Measurements from ENCODE around the gene LIPC.

Gene LIPC

DNA sequence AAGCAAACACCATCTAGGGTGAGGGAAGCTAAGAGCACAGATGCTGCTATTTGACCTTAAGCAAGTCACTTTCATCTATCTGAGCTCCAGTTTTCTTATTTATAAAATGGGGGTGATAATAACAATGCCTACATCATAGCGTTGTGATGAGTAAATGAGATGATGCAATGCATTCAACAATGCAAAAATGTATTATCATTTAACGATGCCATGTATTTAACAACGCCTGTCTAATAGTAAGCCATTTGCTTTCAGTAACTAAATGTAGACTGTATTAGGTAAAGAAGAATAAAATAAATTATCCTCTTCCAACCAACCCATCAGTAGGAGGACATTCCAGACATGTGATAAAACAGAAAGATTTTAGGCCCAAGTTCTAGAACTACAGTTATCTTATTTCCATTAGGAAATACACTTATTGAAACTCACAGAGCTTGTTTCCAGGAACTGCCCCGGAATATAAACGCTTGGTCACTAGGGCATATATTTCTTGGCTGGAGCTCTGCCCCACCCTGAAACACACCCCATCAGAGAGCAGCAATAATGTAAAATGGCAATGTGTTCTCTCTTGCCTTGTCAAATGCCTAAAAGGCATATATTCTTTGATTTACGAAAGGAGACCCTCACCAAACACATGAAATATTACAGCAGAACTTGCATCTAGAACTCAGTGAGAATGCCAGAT is 128.3 kb downstream of the LIPC start:
- DNase-seq = no peak

DNA sequence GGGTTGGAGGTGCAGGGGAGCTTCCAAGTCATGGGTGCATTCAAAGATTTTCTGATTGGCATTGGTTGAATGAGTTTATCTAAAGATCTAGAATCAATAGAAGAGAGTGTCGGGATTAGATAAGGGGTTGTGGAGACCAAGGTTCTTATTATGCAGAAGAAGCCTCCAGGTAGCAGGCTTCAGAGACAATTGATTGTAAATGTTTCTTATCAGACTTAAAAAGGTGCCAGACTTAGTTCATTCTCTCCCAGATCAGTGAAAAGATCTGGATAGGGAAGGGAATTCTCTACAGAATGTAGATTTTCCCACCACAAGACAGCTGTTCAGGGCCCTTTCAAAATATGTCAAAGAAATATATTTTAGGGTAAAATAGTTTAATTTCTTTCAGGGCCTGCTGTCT is 129.5 kb downstream of the LIPC start:
- no peak for DNase-seq

DNA sequence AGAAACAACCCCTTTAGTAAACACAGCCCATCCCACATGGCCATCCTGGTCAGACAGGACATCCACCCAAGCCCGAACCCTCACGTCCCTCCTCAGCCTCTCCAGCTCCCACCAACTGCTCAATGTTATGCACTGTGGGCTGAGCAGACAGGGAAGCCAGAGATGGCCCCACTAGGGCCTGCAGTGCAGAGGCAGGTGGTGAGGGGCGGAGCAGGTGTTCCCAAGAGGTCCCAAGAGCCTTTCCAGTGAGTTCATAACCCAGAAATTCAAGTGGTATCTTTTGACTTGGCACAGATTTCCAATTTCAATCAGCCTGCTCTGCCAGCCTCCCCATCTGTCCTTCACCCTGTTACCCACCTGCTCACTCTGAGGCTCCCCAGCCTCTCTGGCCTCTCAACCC is 130.3 kb downstream of the LIPC start:
- DNase-seq = no peak

DNA sequence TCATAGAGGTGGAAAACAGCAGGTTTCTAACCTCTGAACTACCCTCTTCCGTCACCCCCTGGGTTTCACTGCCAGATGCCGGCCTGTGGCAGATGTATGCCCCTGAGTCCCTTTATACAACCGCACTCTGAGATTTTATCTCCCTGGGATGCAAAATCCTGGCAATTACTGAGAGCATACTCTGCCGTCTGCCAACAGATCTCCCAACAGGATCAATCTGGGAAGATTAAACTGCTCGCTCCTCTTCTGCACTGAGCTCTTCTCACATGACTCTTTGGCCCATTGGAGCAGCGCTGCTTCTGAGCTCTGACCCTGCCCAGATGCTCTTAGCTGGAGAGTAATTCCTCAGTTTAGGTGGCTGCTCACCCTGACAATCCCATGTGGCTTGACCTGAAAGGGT is 133.2 kb downstream of the LIPC start:
- DNase-seq = no peak

DNA sequence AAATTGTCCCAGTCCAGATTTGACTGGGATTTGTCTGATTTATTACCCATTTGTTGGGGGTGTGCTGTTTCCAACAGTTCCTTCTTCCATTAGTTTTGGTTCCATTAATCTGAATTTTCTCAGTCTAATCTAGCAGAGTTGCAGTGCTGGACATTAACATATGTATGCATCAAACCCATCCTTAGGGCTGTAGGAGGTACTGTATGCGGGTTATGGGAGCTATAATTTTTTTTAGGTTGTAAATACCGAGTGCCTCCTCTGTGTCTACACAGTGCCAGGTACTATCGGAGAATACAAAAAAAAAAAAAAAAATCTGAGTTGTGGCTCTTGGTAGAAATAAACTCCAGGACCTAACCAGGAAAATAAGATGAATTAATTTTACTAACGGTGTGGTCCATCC is 133.8 kb downstream of the LIPC start:
- no peak for DNase-seq

DNA sequence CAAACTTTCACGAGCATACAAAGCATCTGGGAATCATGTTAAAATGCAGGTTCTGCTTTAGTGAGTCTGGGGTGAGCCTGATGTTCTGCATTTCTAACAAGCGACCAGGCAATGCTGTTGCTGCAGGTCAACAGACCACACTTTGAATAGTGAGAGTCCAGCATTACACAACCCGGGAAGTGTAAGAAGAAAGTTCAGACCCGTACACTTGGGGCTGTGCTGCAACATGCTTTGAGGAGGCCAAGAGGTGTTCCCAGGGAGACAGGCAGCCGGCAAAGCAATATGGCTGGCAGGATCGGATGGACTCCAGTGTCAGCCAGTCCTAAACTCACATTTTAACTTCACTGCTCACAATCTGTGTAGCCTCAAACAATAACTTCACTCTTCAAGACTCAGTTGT is 134.2 kb downstream of the LIPC start:
- no peak for DNase-seq

DNA sequence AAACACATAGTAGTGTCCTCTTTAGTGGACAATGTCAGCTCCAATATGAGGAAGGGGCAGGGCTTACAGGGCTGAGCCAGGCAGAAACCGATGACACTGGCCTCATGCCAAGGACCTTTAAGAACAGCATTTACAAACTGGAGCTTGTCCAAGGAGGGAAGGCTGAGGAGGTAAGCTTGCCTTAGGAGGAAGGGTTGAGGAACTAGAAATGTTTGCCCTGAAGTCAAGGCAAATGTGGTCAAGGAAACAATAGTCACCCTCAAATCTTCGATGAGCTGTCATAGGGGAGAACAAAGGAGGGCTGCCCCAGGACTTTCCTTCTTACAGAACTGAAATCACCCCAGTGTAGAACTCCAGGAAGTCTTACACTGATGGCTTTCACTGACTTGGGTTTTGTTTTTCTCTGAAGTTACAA is 136.4 kb downstream of the LIPC start:
- no peak for DNase-seq

DNA sequence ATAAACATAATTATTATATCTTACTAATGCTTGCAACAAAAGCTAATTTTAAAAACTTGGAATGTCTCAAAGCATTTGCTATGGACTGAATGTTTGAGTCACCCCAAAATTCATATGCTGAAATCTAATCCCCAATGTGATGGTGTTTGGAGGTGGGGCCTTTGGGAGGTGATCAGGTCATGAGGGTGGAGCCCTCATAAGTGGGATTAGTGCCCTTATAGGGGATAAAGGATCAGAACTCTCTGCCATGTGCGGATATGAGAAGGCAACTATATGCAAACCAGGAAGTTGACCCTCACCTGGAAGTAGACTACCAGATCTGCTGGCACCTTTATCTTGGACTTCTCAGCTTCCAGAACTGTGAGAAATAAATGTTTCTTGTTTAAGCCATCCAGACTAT is 137.7 kb downstream of the LIPC start:
- DNase-seq = no peak

DNA sequence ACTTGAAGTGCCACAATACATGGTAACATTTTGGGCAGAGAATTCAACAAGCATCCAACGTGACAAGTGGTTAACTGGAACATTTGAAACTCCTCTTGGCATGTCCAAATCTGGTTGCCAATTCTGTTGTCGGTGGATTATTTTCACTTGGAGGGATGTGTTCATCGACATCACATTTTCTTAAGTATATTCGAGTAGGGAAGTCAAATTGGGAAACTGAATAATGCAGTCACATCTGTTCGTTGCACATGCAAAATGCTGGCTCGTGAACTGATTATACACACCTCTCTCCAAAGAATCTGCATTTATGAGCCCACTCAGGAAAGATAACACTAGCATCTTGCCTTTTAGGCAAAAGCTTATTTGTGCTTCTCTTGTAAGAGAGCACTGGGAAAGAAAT is 139.7 kb downstream of the LIPC start:
- no peak for DNase-seq

DNA sequence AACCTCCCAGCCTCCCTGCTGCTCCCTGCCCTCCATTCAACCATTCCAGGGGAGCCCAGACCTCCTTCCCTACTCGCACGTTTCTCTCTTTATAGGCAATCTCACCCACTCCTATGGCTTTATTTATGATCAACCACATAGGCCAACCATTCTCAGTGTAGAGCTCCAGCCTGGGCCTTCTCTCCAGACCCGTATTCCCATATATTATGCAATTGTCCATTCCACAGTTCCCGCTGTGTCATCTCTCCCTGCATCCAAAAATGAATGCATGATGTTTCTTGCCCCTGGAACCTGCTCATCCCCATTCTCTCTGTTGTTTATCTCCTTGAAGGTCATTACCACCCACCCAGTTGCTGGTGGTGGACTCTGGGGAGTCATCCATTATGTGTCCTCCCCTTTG is 140.7 kb downstream of the LIPC start:
- DNase-seq = no peak

DNA sequence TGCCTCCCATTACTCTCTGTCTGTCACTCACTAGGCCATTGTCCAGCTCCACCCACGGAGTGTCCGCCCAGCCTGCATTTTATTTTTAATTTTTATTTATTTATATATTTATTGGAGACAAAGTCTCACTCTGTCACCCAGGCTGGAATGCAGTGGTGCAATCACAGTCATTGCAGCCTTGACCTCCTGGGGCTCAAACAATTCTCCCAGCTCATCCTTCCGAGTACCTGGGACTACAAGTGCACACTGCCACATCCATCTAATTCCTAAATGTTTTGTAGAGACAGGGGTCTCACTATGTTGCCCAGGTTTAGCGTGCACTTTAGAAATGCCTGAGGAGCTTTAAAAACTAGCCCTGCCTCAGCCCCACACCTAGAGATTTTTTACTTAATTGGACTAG is 141.5 kb downstream of the LIPC start:
- no peak for DNase-seq

DNA sequence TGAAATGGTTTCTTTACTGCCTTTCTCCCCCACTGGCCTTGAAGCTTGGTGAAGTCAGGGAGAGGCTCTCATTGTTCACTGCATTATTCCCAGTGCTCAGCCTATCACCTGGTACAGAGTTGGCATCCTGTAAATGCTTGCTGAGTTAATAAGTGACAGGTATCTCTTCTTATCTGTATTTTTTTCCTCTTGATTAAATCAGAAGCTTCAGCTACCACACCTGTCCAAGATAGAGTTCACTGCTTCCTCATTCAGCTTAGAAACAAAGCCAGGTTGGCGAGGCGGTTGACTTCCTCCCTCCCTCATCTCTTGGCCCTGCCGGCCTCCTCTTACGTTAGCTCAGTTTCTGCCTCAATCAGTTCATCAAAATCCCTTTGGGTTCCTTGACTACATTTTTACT is 142.8 kb downstream of the LIPC start:
- no peak for DNase-seq

DNA sequence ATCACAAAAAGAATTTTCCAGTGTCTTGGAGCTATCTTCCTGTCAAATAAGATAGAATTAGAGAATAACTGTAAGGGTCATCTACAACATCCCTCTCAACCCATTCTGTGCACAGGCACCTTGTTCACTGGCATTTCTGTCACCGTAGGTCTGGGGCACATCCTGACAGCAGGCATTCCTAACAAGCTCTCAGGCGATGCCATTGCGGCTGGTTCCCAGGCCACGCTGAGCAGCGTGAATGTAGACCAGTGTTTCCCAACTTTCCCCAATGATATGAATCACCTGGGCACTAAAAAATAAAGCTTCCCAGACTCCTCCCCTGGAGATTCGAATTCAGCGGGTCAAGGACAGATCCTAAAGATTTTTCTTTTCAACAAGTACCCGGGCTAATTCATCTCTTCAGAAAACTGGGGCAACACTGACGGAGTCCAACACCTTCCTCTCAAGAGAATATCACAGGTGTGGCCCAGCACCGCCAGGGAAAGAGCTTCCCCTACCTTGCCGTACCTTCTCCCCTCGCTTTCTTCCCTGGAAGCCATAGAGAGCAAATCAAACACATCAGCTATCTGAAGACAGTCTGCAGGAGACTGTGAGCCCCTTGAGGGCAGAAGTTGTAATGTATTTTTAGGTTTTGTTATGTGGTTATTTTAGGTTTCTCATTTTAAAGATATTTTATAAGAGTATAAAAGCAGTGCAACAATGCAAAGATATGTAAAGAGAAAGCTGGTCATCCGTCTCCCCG is 143.4 kb downstream of the LIPC start:
- no peak for DNase-seq

DNA sequence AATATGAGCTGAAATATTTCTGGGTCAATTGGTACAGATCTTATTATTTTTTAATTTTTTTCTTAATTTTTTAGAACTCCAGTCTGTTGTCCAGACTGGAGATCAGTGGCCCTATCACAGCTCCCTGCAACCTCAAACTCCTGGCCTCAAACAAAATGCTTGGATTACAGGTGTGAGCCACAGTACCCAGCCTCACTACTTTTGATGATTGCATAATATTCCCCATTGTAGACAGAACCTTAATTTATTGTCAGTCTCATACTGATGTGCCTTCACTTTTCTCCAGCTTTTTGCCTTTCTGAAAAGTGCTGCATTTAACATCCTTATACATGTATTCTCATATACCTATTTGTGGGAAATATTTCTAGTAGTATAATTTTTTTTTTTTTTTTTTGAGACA is 144.9 kb downstream of the LIPC start:
- no peak for DNase-seq

DNA sequence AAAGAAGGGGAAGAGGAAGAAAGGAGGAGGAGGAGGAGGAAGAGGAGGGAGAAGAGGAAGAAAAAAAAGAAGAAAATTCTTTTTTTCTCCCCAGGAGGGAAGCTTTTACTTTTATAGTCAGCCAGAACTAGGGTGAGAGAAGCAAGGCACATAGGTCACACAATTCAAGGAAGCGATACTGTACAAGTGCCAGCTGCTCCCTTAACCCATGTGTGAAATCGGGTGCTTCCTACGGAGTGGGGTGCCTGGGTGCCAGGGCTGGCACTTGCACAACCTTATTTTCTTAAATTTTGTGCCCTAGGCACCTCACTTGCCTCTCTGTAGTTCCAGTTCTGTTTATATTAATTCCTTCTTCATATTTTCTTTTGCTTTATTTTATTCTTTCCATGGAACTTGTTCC is 150.4 kb downstream of the LIPC start:
- DNase-seq = no peak

DNA sequence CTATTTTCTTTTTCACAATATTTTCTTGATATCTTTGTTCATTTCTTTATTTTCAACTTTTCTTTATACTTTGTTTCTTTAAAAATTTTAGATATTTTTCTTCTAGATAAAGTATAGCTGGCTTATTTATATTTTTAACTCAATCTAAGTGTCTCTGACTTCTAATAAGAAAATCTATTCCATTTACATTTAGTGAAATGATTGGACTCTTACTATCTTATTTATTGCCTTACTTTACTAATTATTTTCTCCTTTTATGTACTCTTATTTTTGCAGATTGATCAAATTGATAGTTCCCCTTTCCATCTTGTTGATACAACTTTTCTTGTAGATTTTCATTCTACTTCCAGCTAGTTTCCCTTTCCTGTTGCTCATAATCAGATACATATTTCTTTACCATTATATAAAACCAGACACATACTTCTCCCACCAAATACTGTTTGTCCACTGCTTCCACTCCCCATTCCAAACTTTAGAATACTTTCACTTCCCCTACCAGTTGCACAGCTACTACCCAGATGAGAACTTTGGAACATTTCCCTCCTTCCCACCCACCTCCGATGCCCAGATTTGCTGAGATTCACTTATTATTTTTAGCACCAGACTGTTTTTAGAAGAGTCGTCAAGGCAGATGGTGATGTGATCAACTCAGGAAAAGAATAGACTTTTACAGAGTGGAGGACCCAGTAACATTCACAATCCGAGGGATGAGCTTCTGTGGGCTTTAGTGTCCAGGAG is 151.5 kb downstream of the LIPC start:
- DNase-seq = no peak

DNA sequence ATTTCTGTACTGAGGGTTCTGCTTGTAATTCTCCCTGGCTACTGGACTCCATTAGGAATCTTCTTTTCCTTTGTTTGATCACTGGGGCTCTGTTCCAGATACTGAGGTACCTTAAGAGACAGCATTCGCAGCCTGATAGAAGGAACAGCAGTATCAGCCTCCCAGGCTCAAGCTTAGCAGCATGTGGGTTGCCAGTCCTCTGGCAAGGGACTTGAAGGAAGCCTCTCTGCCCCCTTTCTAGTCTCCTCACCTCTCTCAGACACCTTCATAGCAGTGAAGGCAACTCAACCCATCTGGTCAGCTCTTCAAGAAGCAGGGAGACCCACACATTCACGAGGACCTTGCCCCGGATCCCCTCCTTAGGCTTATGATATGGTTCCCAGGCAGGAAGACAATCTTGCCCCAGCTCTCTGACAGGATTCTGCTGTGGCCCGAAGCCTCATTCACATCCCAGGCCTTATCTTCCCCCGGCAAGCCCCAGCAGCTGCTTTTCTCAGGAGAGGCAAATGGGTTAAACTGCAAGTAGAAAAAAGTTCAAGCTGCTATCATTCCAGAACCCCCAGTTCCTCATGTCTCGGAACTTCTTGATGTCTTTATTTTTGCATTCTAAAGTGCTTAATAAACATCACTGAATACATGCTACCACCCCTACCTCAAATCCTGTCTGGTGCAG is 153.1 kb downstream of the LIPC start:
- DNase-seq = no peak

DNA sequence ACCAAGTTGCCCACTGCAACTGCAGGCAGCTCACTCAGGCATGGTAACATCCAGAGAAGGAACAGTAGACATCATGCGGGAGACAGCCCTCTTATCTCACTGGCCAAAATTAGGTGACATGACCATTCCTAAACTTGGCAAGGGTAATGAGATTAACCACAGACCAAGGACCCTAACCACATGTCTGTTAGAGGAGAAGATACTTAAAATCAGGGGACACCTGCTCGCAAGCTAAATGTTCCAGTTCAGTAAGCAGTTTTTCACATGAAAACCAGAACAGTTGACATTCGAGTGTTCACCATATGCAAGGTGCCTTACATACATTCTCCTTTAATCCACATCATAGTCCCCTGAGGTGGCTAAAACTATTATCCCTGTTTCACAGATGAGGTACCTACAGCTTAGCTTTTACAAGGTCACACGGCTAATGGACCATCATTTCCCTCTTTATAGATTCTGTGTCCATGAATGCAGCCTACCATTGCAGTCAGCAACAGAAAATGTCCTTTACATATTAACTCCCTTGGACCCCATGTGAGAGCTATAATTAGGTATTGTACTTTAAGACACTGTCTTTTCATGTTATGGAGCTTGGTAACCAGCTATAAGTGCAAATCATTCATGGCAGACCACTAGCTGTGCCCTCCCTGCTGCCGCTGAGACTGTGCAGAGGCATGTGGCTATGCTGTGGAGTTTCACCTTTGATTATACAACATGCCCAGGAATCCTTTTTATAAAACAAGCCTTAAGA is 154.1 kb downstream of the LIPC start:
- DNase-seq = no peak

DNA sequence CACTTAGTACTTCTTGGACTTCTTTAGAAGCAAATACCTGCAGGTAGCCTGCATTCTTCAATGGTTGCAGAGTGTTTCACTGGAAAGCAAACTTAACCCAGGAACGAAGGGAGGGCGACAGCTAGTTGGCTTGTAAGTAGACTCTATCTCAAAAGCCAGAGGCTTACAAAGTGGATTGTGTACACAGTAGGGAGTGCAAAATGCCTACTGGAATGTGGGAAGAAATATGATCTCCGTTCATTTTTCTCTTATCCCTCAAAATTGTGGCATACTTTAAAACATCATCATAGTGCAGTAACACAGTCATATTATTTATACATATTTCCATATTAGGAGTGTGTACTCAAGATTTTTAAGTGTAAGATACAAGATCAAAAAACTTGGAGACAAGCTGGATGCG is 155.7 kb downstream of the LIPC start:
- no peak for DNase-seq

DNA sequence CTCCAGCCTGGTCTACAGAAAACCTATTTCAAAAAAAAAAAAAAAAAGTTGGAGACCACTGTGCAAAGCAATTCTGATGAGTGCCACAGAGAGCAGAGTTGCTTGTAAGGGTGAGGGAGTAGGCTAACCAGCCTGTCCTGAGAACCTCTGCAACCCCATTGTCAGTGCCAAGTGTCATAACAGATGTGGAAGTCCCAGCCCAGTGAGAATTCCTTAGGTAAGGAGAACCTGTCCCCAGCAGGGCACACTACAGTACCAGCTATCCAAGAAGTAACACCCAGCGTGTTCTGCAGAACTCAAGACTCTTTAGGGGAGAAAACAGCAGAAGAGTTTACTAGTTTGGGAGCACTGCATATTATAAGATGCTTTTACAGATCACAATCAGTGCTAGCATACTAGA is 156.3 kb downstream of the LIPC start:
- DNase-seq = no peak

DNA sequence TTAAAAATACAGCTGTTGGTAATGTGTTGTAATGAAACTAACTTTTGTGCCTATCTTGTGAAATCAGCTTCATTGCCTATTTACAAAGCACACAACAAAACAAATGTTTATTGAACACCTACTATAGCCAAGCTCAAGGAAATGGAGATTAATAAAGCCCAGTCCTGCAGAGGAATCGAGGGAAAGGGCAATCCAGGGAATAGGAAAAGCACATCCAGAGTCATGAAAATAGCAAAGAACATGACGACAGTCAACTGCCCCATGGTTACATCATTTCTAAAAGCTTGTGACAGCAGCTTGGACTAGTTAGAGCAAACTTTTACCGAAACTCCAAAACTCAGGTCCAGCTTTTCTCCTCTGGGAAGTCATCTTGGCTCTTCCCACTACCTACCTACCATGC is 157.3 kb downstream of the LIPC start:
- DNase-seq = no peak

DNA sequence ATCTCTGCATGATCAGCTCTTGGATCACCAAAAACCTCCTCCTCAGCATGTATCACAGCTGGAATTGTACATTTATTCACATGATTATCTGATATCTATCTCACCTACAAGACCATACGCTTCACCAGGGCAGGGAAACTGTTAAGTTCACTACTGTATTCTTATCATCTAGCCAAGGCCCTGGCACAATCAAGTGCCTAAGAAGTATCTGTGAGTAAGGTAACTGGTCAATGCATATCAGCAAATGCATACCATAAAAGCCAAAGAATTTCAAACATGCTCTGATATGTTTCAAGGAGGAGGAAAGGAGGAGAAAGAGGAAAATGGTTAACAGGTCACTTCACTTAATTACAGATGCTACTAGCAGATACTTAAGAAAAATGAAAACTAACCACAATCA is 158.4 kb downstream of the LIPC start:
- no peak for DNase-seq

DNA sequence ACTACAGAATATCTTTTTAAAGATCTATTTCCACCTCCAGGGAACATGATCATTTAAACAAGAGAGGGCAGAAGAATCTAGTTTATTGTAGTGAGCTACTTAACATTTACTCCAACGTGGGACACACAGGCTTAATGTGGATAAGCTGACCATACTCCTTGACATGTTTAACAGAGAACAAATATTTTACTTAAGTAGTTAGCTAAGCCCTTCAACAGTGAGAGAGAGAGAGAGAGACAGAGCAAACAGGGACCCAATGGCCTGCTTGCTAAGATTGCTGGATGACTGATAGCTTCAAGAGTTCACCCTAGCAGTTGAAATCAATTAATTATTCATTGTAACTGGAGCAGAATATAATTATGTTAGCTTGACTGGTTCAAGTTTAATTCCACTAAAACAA is 159.1 kb downstream of the LIPC start:
- no peak for DNase-seq

Data from CD4-positive, alpha-beta T cell treated with Interleukin-17A for 4 hours (primary cell).